A549 (cell line): ENCODE results near the gene ARSK.

Source experiments
- EP300 ChIP-seq, 2 experiments: fragments of >200 bp; sonication (Bioruptor Twin); formaldehyde crosslinking; IDR thresholded peaks; 2 replicates in 1 of 2; 3 replicates in 1 of 2; pipeline ENCODE4 v1.6.1; 2016 to 2017
- PHF8 ChIP-seq: fragments of 200-600 bp; sonication (generic); IDR thresholded peaks from 2 replicates; pipeline ENCODE4 v1.6.1; 2016; ENCODE audit warnings: low read depth, mild to moderate bottlenecking, antibody characterized with exemption, moderate library complexity, borderline replicate concordance
- RCOR1 ChIP-seq: fragments of 150-350 bp; IDR thresholded peaks from 2 replicates; pipeline ENCODE4 v1.6.1; 2014; ENCODE audit warnings: antibody characterized with exemption, low read length, low read depth
- TP53 ChIP-seq: fragments of 250-450 bp; sonication (Bioruptor Pico); IDR thresholded peaks from 2 replicates; pipeline ENCODE4 v1.5.0; 2021; ENCODE audit warnings: mild to moderate bottlenecking, moderate library complexity
- ZFP36 ChIP-seq: fragments of 450-650 bp; IDR thresholded peaks from 2 replicates; pipeline ENCODE4 v1.6.1; 2014; ENCODE audit warnings: borderline replicate concordance; ENCODE audit not compliant: partially characterized antibody
- TF ChIP-seq, protein P1 (sequence below): fragments of >200 bp; sonication (Bioruptor Twin); formaldehyde crosslinking; IDR thresholded peaks from 3 replicates; pipeline ENCODE4 v1.5.1; 2016

- TF ChIP-seq TP53, result no peak
- TF ChIP-seq, protein P1, sequence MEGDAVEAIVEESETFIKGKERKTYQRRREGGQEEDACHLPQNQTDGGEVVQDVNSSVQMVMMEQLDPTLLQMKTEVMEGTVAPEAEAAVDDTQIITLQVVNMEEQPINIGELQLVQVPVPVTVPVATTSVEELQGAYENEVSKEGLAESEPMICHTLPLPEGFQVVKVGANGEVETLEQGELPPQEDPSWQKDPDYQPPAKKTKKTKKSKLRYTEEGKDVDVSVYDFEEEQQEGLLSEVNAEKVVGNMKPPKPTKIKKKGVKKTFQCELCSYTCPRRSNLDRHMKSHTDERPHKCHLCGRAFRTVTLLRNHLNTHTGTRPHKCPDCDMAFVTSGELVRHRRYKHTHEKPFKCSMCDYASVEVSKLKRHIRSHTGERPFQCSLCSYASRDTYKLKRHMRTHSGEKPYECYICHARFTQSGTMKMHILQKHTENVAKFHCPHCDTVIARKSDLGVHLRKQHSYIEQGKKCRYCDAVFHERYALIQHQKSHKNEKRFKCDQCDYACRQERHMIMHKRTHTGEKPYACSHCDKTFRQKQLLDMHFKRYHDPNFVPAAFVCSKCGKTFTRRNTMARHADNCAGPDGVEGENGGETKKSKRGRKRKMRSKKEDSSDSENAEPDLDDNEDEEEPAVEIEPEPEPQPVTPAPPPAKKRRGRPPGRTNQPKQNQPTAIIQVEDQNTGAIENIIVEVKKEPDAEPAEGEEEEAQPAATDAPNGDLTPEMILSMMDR, result no peak
- TF ChIP-seq ZFP36, result no peak
- TF ChIP-seq PHF8, result no peak
- TF ChIP-seq RCOR1, result no peak
- TF ChIP-seq EP300 (IDR thresholded peaks at IDR 0.05), result no peak
Measured at GRCh38 chr5:95620870-95621838, 66.3 kb downstream of the ARSK start.
